ENCODE results near the gene LCE1F.

Gene LCE1F

DNA sequence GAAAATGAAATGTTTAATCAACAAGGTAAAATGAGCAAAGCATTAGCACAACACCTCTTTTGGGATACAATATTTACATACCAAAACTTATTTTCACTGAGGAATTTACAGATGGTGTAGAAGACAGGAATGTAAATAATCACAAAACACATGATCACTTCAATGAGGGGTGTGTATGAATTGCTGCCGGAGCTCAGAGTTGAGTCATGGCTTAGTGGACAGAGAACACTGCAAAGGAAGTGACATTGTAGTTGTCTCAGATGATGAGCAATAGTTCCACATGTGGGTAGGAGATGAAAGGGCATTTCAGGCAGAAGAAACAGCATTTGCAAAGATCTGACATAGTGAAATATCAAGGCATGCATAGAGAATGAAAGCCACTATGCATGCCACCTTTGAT lies 22.7 kb upstream of the LCE1F start:
- Histone ChIP-seq H3K27me3 (ENCODE audit: control insufficient read depth, insufficient read depth, low read length) (peaks cover 15% of the 10 kb centered on the region; the same call in 1 of the 2 replicates), H3K4me3 (ENCODE audit: low read depth, low read length) (no peak overlapping the region), H3K27ac (ENCODE audit: low read depth, low read length) (no peak overlapping the region), H3K4me1 (ENCODE audit: control insufficient read depth, insufficient read depth, low read length) (no peaks in the 10 kb centered on the region), H3K9me3 (ENCODE audit: control insufficient read depth, insufficient read depth, low read depth, low read length) (peaks cover 19% of the 10 kb centered on the region; the same call in 1 of the 2 replicates), H3K36me3 (ENCODE audit: control insufficient read depth, insufficient read depth, low read length) (no peaks in the 10 kb centered on the region), H3K9ac (ENCODE audit: low read length) (no peak overlapping the region)

DNA sequence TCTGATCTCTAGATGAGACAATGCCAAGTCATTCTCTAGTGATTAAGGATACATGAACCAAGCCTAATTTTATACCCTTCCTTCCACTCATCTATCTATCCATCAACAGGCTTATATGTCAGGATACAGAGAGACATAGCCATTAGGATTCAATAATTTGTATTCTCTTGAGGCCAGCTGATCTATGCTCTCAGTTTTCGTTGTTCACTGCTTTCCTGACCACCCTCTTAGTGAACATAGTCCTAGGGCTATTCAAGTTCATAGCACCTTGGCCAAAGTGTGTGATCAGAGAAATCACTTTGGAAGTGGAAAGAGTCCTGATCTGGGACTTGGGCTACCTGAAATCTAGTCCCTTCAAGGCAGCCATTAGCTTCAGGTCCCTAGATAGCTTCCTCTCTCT lies 21.4 kb upstream of the LCE1F start:
- no peaks in the 10 kb centered on the region for H3K36me3 ChIP-seq (ENCODE audit: control insufficient read depth, insufficient read depth, low read length)
- no peak overlapping the region for H3K9ac ChIP-seq (ENCODE audit: low read length)
- no peak overlapping the region for H3K27ac ChIP-seq (ENCODE audit: low read depth, low read length)
- no peak overlapping the region for H3K4me3 ChIP-seq (ENCODE audit: low read depth, low read length)
- no peaks in the 10 kb centered on the region for H3K4me1 ChIP-seq (ENCODE audit: control insufficient read depth, insufficient read depth, low read length)
- H3K27me3 ChIP-seq (ENCODE audit: control insufficient read depth, insufficient read depth, low read length), result peaks cover 19% of the 10 kb centered on the region; the same call in 1 of the 2 replicates
- H3K9me3 ChIP-seq (ENCODE audit: control insufficient read depth, insufficient read depth, low read depth, low read length), result peaks cover 21% of the 10 kb centered on the region; the same call in 1 of the 2 replicates

DNA sequence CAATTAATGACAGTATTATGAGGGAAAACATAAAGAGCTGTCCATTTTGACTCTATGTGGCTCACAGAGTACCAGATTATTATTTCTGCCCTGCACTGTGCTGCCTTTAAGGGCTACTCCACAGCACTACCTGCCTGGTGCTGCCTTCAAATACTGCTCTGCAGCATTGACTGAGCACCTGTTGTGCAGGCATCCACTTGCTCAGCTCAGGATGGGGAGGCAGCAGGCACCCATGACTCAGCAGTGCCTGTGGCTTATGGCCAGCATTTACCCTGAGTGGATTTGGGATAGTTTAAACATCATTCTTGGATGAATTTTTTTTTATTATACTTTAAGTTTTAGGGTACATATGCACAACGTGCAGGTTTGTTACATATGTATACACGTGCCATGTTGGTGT lies 18.1 kb upstream of the LCE1F start:
- Histone ChIP-seq H3K27me3 (ENCODE audit: control insufficient read depth, insufficient read depth, low read length) (peaks cover 13% of the 10 kb centered on the region; the same call in 1 of the 2 replicates), H3K9me3 (ENCODE audit: control insufficient read depth, insufficient read depth, low read depth, low read length) (peaks cover 34% of the 10 kb centered on the region; the same call in 1 of the 2 replicates)

DNA sequence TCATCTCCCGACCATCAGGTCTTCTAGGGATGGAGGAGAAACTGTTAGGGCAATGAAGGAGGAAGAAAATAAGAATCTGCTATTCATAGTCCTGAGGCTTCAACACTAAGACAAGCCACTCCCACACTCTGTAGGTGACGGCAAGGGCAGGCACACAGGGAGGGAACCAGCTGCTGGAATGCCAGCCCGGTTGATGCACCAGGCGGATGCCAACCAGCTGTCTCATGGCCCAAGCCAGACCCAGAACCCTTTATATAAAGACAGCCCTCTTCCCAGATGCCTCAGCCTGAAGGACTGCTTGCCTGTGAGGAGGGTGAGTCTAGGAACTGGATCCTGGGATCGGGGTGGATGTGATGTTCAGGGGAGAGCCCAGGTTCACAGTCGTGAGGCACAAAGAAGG lies 17.2 kb upstream of the LCE1F start, which contains the start of gene KPRP:
Gene KPRP, plus strand, starts transcription at position 279 of the 400 bp plus-strand sequence. CDS start 1,564 bp downstream, outside the sequence.
- Histone ChIP-seq H3K4me1 (ENCODE audit: control insufficient read depth, insufficient read depth, low read length) (no peaks in the 10 kb centered on the region), H3K9ac (ENCODE audit: low read length) (no peak within 1 kb of the TSS), H3K27ac (ENCODE audit: low read depth, low read length) (no peak within 1 kb of the TSS), H3K4me3 (ENCODE audit: low read depth, low read length) (no peak within 1 kb of the TSS), H3K9me3 (ENCODE audit: control insufficient read depth, insufficient read depth, low read depth, low read length) (peaks cover 36% of the 10 kb centered on the region; the same call in 1 of the 2 replicates), H3K36me3 (ENCODE audit: control insufficient read depth, insufficient read depth, low read length) (no peaks in the 10 kb centered on the region), H3K27me3 (ENCODE audit: control insufficient read depth, insufficient read depth, low read length) (peaks cover 13% of the 10 kb centered on the region; the same call in 1 of the 2 replicates)

More for the DNA sequence above, 18.1 kb upstream of the LCE1F start:
- H3K27ac ChIP-seq (ENCODE audit: low read depth, low read length), result no peak overlapping the region
- no peak overlapping the region for H3K9ac ChIP-seq (ENCODE audit: low read length)
- no peak overlapping the region for H3K4me3 ChIP-seq (ENCODE audit: low read depth, low read length)
- no peaks in the 10 kb centered on the region for H3K36me3 ChIP-seq (ENCODE audit: control insufficient read depth, insufficient read depth, low read length)
- H3K4me1 ChIP-seq (ENCODE audit: control insufficient read depth, insufficient read depth, low read length), result no peaks in the 10 kb centered on the region

DNA sequence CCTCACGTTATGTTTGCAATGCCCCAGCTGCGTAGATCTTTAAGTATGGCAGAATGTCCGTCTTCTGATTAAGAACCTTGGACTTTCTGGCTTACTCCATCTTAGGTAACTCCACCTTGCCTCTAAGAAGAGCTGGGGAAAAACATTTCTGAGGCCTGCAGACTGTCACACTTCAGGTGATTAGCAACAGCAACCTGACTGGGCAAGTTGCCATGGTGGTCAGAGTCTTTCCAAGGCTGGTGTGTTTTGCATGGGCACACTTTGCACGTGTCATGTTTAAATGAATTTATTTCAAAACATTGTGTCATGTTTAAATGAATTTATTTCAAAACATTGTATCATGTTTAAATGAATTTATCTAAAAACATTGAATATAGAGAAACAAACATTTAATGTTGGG lies 16.3 kb upstream of the LCE1F start:
- Histone ChIP-seq H3K9ac (ENCODE audit: low read length) (no peak overlapping the region), H3K4me3 (ENCODE audit: low read depth, low read length) (no peak overlapping the region), H3K27me3 (ENCODE audit: control insufficient read depth, insufficient read depth, low read length) (peaks cover 10% of the 10 kb centered on the region; the same call in 1 of the 2 replicates), H3K36me3 (ENCODE audit: control insufficient read depth, insufficient read depth, low read length) (no peaks in the 10 kb centered on the region), H3K9me3 (ENCODE audit: control insufficient read depth, insufficient read depth, low read depth, low read length) (peaks cover 36% of the 10 kb centered on the region; the same call in 1 of the 2 replicates), H3K27ac (ENCODE audit: low read depth, low read length) (no peak overlapping the region), H3K4me1 (ENCODE audit: control insufficient read depth, insufficient read depth, low read length) (no peaks in the 10 kb centered on the region)

DNA sequence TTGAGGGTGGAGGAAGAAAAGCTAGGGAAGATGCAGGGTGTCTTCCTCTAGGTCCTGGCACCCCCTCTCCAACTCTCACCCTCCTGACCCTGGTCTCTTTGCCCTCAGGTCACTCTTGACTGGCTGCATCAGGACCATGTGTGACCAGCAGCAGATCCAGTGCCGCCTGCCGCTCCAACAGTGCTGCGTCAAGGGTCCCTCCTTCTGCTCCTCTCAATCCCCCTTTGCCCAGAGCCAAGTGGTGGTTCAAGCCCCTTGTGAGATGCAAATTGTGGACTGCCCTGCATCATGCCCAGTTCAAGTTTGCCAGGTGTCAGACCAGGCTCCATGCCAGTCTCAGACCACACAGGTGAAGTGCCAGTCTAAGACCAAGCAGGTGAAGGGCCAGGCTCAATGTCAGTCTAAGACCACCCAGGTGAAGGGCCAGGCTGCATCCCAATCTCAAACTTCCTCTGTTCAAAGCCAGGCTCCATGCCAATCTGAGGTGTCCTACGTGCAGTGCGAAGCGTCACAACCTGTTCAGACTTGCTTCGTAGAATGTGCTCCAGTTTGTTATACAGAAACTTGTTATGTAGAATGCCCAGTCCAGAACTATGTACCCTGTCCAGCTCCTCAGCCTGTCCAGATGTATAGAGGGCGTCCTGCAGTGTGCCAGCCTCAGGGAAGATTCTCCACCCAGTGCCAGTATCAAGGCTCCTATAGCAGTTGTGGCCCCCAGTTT lies 15.3 kb upstream of the LCE1F start:
- peaks cover 36% of the 10 kb centered on the region; the same call in 1 of the 2 replicates for H3K9me3 ChIP-seq (ENCODE audit: control insufficient read depth, insufficient read depth, low read depth, low read length)
- no peaks in the 10 kb centered on the region for H3K36me3 ChIP-seq (ENCODE audit: control insufficient read depth, insufficient read depth, low read length)
- no peak overlapping the region for H3K27ac ChIP-seq (ENCODE audit: low read depth, low read length)
- H3K4me1 ChIP-seq (ENCODE audit: control insufficient read depth, insufficient read depth, low read length), result no peaks in the 10 kb centered on the region
- no peak overlapping the region for H3K4me3 ChIP-seq (ENCODE audit: low read depth, low read length)
- H3K27me3 ChIP-seq (ENCODE audit: control insufficient read depth, insufficient read depth, low read length), result peaks cover 8% of the 10 kb centered on the region; the same call in 1 of the 2 replicates
- no peak overlapping the region for H3K9ac ChIP-seq (ENCODE audit: low read length)

DNA sequence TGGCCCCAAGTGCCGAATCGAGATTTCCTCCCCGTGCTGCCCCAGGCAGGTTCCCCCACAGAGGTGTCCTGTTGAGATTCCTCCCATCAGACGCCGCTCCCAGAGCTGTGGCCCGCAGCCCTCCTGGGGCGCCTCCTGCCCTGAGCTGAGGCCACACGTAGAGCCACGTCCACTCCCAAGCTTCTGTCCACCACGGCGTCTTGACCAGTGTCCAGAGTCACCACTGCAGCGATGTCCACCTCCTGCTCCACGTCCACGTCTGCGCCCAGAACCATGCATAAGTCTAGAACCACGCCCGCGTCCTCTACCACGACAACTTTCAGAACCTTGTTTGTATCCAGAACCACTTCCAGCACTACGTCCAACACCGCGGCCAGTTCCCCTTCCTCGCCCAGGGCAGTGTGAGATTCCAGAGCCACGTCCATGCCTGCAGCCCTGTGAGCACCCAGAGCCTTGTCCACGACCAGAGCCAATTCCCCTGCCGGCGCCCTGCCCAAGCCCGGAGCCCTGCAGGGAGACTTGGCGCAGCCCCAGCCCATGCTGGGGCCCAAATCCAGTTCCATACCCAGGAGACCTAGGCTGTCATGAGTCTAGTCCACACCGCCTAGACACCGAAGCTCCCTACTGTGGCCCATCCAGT lies 14.3 kb upstream of the LCE1F start:
- Histone ChIP-seq H3K27ac (ENCODE audit: low read depth, low read length) (no peak overlapping the region), H3K4me3 (ENCODE audit: low read depth, low read length) (no peak overlapping the region), H3K4me1 (ENCODE audit: control insufficient read depth, insufficient read depth, low read length) (no peaks in the 10 kb centered on the region), H3K9me3 (ENCODE audit: control insufficient read depth, insufficient read depth, low read depth, low read length) (peaks cover 38% of the 10 kb centered on the region; the same call in 1 of the 2 replicates), H3K9ac (ENCODE audit: low read length) (no peak overlapping the region), H3K36me3 (ENCODE audit: control insufficient read depth, insufficient read depth, low read length) (no peaks in the 10 kb centered on the region), H3K27me3 (ENCODE audit: control insufficient read depth, insufficient read depth, low read length) (peaks cover 8% of the 10 kb centered on the region; the same call in 1 of the 2 replicates)

DNA sequence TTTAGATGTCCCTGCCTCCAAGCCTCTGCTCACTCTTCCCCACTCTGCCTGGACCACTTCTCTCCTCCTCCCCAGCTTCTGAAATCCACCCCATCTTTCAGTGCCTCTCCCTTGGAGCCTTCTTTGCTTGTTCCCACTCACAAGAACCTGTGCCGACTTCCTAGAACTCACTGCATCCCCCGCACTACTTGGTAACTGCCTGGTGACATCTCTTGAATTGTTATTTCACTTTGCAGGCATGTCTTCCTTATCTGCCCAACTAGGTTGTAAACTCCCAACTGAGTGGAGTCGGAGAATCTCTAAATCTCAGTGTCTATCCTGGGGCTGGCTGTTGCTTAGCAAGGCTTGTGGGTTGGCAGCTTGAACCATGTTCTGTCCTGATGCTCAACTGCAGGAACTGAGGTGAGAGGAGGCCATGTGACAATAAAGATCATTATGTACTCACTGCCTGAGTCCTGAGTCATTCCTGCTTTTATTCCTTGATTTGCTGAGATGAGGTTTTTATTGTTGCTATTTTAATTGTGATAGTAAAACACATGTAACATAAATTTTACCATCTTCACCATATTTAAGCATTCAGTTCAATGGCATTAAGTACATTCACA lies 13.2 kb upstream of the LCE1F start:
- no peak overlapping the region for H3K27ac ChIP-seq (ENCODE audit: low read depth, low read length)
- H3K9me3 ChIP-seq (ENCODE audit: control insufficient read depth, insufficient read depth, low read depth, low read length), result peaks cover 45% of the 10 kb centered on the region; the same call in 1 of the 2 replicates
- no peaks in the 10 kb centered on the region for H3K4me1 ChIP-seq (ENCODE audit: control insufficient read depth, insufficient read depth, low read length)
- H3K27me3 ChIP-seq (ENCODE audit: control insufficient read depth, insufficient read depth, low read length), result peaks cover 8% of the 10 kb centered on the region; the same call in 1 of the 2 replicates
- H3K9ac ChIP-seq (ENCODE audit: low read length), result no peak overlapping the region
- H3K36me3 ChIP-seq (ENCODE audit: control insufficient read depth, insufficient read depth, low read length), result no peaks in the 10 kb centered on the region
- no peak overlapping the region for H3K4me3 ChIP-seq (ENCODE audit: low read depth, low read length)

DNA sequence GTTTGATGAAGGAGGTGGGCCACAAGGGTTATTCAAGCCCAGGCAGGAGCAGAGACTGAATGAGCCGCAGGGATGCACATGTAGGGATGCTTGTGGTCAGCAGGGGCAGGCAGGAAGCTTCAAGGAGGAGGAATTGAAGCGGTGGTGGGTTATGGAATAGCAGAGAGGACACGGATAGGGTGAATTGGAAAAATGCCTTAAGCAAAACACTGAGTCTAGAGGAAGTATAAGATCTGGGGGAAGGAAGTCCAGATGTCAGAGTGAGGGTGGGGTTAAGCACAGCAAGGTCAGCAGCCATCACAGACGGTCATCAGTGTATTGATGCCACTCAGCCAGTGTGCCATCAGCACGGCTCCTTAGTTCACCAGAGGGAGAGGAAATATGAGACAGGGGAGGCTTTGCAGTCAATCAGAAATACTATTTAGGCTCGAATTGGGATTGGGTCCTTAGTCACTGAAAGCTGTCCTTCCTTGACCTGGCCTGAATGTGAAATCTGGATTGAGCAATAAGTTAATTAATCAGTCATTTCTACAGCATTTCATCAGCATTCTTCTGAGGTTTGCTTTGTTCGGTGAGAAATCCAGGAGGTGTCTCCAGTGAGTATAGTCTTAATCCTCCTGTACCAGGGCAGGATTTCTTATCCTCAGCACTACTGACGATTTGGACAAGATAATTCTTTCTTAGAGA lies 6.0 kb upstream of the LCE1F start:
- H3K36me3 ChIP-seq (ENCODE audit: control insufficient read depth, insufficient read depth, low read length), result no peaks in the 10 kb centered on the region
- H3K4me1 ChIP-seq (ENCODE audit: control insufficient read depth, insufficient read depth, low read length), result no peaks in the 10 kb centered on the region
- no peaks in the 10 kb centered on the region; the same call in 1 of the 2 replicates for H3K27me3 ChIP-seq (ENCODE audit: control insufficient read depth, insufficient read depth, low read length)
- no peak overlapping the region for H3K4me3 ChIP-seq (ENCODE audit: low read depth, low read length)
- no peak overlapping the region for H3K27ac ChIP-seq (ENCODE audit: low read depth, low read length)
- H3K9me3 ChIP-seq (ENCODE audit: control insufficient read depth, insufficient read depth, low read depth, low read length), result peaks cover 34% of the 10 kb centered on the region; the same call in 1 of the 2 replicates
- no peak overlapping the region for H3K9ac ChIP-seq (ENCODE audit: low read length)

DNA sequence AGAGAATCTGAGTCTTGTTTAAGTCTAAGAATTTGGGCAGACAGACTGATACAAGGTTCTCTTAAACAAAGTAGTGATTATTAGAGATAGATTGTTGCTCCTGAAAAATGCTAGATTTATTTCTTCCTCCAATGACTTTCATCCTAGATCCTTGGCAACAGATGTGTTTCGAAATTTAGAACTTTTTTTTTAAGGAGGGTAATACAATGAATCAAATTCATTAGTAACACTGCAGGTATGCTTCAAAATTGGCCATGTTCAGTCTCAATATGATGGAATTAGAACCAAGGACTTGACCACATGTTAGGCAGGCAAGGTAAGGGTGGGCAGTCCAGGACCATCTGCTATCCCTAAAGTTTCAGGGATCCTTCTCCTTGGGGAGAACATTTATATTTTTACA lies 4.5 kb upstream of the LCE1F start:
- no peak overlapping the region for H3K27ac ChIP-seq (ENCODE audit: low read depth, low read length)
- H3K9me3 ChIP-seq (ENCODE audit: control insufficient read depth, insufficient read depth, low read depth, low read length), result peaks cover 38% of the 10 kb centered on the region; the same call in 1 of the 2 replicates
- H3K9ac ChIP-seq (ENCODE audit: low read length), result no peak overlapping the region
- H3K36me3 ChIP-seq (ENCODE audit: control insufficient read depth, insufficient read depth, low read length), result no peaks in the 10 kb centered on the region
- H3K27me3 ChIP-seq (ENCODE audit: control insufficient read depth, insufficient read depth, low read length), result no peaks in the 10 kb centered on the region; the same call in 1 of the 2 replicates
- no peaks in the 10 kb centered on the region for H3K4me1 ChIP-seq (ENCODE audit: control insufficient read depth, insufficient read depth, low read length)
- H3K4me3 ChIP-seq (ENCODE audit: low read depth, low read length), result no peak overlapping the region

Data from HUES6 (cell line).